Motor neuron (in vitro differentiated cells): ENCODE results near the gene CDC42. TPM values are rescaled to one million over a fixed set of nuclear protein-coding genes. Genes with fewer than 3 reads are reported as not detected.

Source experiments
- ATAC-seq, 8 experiments: fragments of 200-7000 bp; cut with Tn5 transposase; replicated peaks in 6 of 8; 2 replicates each; pipeline ENCODE4 v1.8.0; 2021; ENCODE audit warnings: mild to moderate bottlenecking in 8 of 8, moderate library complexity in 8 of 8
- H3K27ac ChIP-seq, 2 donors: fragments of 250-450 bp; sonication (Bioruptor Pico); 2 replicates each; pipeline ENCODE4 v1.9.0; 2021; ENCODE audit warnings: antibody characterized with exemption in 2 of 2, mild to moderate bottlenecking in 2 of 2, moderate library complexity in 1 of 2
- H3K4me1 ChIP-seq, 2 donors: fragments of 250-450 bp; sonication (Bioruptor Pico); replicated peaks in 1 of 2; 2 replicates each; pipeline ENCODE4 v1.6.1; 2021; ENCODE audit warnings: antibody characterized with exemption in 2 of 2, mild to moderate bottlenecking in 2 of 2, moderate library complexity in 1 of 2
- H3K4me3 ChIP-seq, 5 donors: fragments of 250-450 bp; sonication (Bioruptor Pico); 2 replicates each; pipeline ENCODE4 v1.9.0; 2021; ENCODE audit warnings: antibody characterized with exemption in 5 of 5, mild to moderate bottlenecking in 5 of 5, moderate library complexity in 4 of 5
- WGBS, 10 experiments: fragments of 450-650 bp; shearing (Covaris generic); methylation state at CpG; one replicate each; pipeline ENCODE4 v1.0.0; 2022; 5-methylcytosine and 5-hydroxymethylcytosine counted together
- in situ Hi-C, 9 experiments: fragments of 400-800 bp; cut with MboI; loops; one replicate each; pipeline ENCODE4 v1.15.0; 2021; ENCODE audit warnings: low sequenced_read_pairs in 9 of 9, low pct_unique_long_range_greater_than_20kb in 2 of 9; ENCODE audit not compliant: unreplicated experiment in 9 of 9
- total RNA-seq, 8 experiments: library from RNA; unstranded; fragments of 300-600 nt; gene quantifications; 2 replicates each; pipeline versions ENCODE4 v1.2.3 to v1.2.4, GENCODE V29; 2022

The CDC42 gene
- total RNA-seq, 8 experiments from 2014 or later = 174 to 502 (median 461) TPM

GRCh38 chr1:22057861-22058260, 5.4 kb downstream of the CDC42 start:
- 80 to 100% (median 96%) methylated on average over 2 to 10 of the region's 10 CpGs; no CpG with 5 or more reads in 2 of the 10 experiments for WGBS, 10 experiments
- in situ Hi-C loops = no loop called here
- no peak overlapping the region for H3K27ac ChIP-seq

GRCh38 chr1:22064751-22065402, 12.4 kb downstream of the CDC42 start:
- in situ Hi-C loops = no loop called here
- 14 to 100% (median 85%) methylated on average over 2 to 11 of the region's 12 CpGs for WGBS, 10 experiments
- no peak overlapping the region for H3K27ac ChIP-seq
- H3K4me3 ChIP-seq = no peak overlapping the region
- ATAC-seq = no peak
- no peaks in the 10 kb centered on the region for H3K4me1 ChIP-seq

More at GRCh38 chr1:22057861-22058260, 5.4 kb downstream of the CDC42 start:
- no peak for ATAC-seq
- Histone ChIP-seq H3K4me3 (no peak overlapping the region), H3K4me1 (peaks cover 6 to 8% of the 10 kb centered on the region in 2 donors)

- in situ Hi-C loops = no loop called here
- Histone ChIP-seq H3K4me1 (peaks cover 12 to 17% of the 10 kb centered on the region in 2 donors), H3K27ac (no peak overlapping the region), H3K4me3 (no peak overlapping the region)
- WGBS, 10 experiments = 38 to 100% (median 91%) methylated on average over 1 to 2 of the region's 2 CpGs; no CpG with 5 or more reads in 2 of the 10 experiments
- ATAC-seq = no peak
Measured at GRCh38 chr1:22071511-22071910, 19.0 kb downstream of the CDC42 start.

- no peak for ATAC-seq
- in situ Hi-C loops = no loop called here
- H3K4me1 ChIP-seq = peaks cover 25 to 26% of the 10 kb centered on the region in 2 donors
- H3K4me3 ChIP-seq = no peak overlapping the region
- 20 to 83% (median 63%) methylated on average over 1 of the region's 1 CpG; no CpG with 5 or more reads in 4 of the 10 experiments for WGBS, 10 experiments
- no peak overlapping the region for H3K27ac ChIP-seq
Measured at GRCh38 chr1:22074803-22075202, 22.3 kb downstream of the CDC42 start.

GRCh38 chr1:22075718-22076117, 23.2 kb downstream of the CDC42 start:
- Histone ChIP-seq H3K4me1 (peaks cover 25 to 26% of the 10 kb centered on the region in 2 donors), H3K4me3 (no peak overlapping the region), H3K27ac (no peak overlapping the region)
- WGBS, 10 experiments = 14 to 96% (median 80%) methylated on average over 1 to 2 of the region's 2 CpGs; no CpG with 5 or more reads in 2 of the 10 experiments
- in situ Hi-C loops = no loop called here
- no peak for ATAC-seq

DNA sequence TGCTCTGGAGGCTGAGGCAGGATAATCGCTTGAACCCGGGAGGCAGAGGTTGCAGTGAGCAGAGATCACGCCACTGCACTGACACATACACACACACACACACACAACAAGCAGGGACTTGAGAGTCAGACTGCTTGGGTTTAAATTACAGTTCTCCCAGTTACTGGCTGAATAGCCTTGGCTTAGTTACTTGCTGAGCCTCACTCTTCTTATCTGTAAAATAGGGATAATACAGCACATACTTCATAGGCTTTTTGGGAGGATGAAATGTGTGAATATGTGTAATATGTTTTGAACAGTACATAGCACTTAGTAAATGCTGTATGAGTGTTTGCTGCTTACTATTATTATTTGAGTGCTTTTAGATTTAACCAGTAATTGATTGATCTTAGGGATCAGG, 23.8 kb downstream of the CDC42 start:
- Histone ChIP-seq H3K27ac (no peak overlapping the region), H3K4me1 (peaks cover 25 to 26% of the 10 kb centered on the region in 2 donors), H3K4me3 (no peak overlapping the region)
- in situ Hi-C loops = no loop called here
- ATAC-seq = no peak
- WGBS, 10 experiments = 73 to 100% (median 81%) methylated on average over 1 to 3 of the region's 3 CpGs; no CpG with 5 or more reads in 5 of the 10 experiments

DNA sequence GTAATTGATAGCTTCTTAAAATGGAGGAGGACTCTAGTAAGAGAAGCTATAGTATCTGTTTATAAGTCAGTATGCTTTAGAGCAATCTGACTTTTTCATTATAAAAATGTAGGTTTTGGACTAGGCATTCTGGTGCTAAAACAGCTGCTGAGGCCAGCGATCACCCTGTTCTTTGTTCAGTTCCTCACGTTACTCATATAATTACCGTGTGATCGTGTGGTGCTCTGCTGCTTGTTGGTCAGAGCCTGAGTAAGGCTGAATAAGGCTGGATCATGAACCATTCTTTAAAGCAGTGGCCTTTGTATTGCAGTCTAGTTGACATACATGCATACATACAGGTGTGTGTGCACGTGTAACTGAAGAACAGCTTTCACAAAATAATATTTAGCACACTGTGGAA, 25.2 kb downstream of the CDC42 start:
- Histone ChIP-seq H3K4me1 (peaks cover 25 to 26% of the 10 kb centered on the region in 2 donors), H3K27ac (no peak overlapping the region), H3K4me3 (no peak overlapping the region)
- WGBS, 10 experiments = 7 to 67% (median 47%) methylated on average over 1 to 5 of the region's 5 CpGs; no CpG with 5 or more reads in 2 of the 10 experiments
- peak in 5 of 8 experiments; percentile 30 to 71 (median 45) for ATAC-seq
- in situ Hi-C loops = no loop called here

- peaks cover 25 to 26% of the 10 kb centered on the region in 2 donors for H3K4me1 ChIP-seq
- 83 to 100% (median 100%) methylated on average over 1 to 2 of the region's 2 CpGs; no CpG with 5 or more reads in 1 of the 10 experiments for whole genome bisulfite sequencing, 10 experiments
- in situ Hi-C loops = no loop called here
- H3K27ac ChIP-seq = no peak overlapping the region
- no peak for ATAC-seq
- no peak overlapping the region for H3K4me3 ChIP-seq
Measured at GRCh38 chr1:22078133-22078532, 25.6 kb downstream of the CDC42 start.

DNA sequence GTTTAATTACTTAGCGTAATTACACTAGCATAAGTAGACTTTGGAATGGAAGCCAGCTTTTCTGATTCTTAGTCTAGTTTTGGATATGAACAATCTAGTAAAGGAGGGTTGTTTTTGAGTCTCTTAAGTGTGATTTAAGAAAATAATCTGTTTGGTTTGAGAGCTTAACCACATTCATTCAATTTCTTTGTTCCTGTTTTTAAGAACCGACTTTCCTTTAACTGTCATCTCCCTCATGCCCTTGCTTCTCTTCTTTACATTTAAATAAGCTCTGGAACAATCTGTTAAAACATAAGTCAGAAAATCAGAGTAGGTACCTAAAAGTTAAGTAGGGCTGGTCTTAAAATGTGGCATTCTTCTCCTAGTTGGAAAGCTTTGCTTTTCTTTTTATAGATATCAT, 27.7 kb downstream of the CDC42 start:
- ATAC-seq = no peak
- H3K4me3 ChIP-seq = no peak overlapping the region
- H3K4me1 ChIP-seq = peaks cover 13% of the 10 kb centered on the region in 2 donors
- 67 to 100% (median 90%) methylated on average over 1 to 2 of the region's 2 CpGs; no CpG with 5 or more reads in 1 of the 10 experiments for WGBS, 10 experiments
- no peak overlapping the region for H3K27ac ChIP-seq
- in situ Hi-C loops = no loop called here

DNA sequence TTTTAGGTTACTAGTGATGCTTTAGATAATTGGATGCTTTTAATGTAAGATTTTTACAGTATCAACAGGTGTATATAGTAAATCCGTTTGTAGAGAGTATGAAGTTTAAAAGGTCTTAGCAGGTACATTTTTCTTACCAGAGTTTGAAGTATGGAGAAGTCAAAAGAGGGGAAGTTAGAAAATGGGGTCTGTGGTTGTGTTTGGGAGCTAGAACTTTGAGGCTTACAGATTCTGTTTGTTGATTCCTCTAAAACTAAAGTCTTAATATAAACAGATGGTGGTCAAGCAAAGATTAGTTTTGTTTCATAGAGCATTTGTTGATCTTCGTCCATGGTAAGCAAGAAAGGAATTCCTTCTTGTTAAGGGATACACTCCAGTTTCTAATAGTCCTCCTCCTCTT, 35.8 kb downstream of the CDC42 start:
- no peak overlapping the region for H3K27ac ChIP-seq
- peaks cover 29 to 37% of the 10 kb centered on the region in 2 donors for H3K4me1 ChIP-seq
- in situ Hi-C loops = no loop called here
- no peak overlapping the region for H3K4me3 ChIP-seq
- 29 to 100% (median 84%) methylated on average over 1 to 2 of the region's 2 CpGs; no CpG with 5 or more reads in 1 of the 10 experiments for WGBS, 10 experiments
- no peak for ATAC-seq

DNA sequence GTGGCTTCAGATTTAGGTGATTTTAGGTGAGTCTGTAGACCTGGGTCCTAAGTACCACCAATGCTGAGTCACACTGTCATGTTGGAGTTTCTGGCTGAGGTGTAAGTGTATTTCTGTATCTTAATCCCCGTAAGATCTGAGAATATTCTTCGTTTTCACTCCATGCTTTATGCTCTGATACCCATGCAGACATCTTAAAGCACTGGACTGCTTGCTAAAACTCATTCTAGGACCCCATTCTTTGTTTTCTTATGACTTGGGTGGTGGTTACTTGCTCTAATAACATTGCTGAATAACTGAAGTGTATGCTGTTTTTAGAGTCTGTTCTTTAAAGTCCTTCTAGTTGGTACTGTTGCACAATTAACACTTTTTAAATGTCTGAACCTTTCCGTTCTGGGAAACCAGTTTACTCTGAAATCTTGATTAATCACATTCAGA, 36.6 kb downstream of the CDC42 start:
- H3K27ac ChIP-seq = no peak overlapping the region
- in situ Hi-C loops = no loop called here
- 28 to 89% (median 78%) methylated on average over 1 to 3 of the region's 3 CpGs; no CpG with 5 or more reads in 1 of the 10 experiments for WGBS, 10 experiments
- no peak for ATAC-seq
- peaks cover 29 to 37% of the 10 kb centered on the region in 2 donors for H3K4me1 ChIP-seq
- H3K4me3 ChIP-seq = no peak overlapping the region

- no peak for ATAC-seq
- Histone ChIP-seq H3K4me1 (peaks cover 29 to 37% of the 10 kb centered on the region in 2 donors), H3K4me3 (no peak overlapping the region), H3K27ac (peak overlapping the region in 1 of 2 donors; percentile 33)
- 25 to 63% (median 42%) methylated on average over 1 to 6 of the region's 6 CpGs for WGBS, 10 experiments
- in situ Hi-C loops = no loop called here
Measured at GRCh38 chr1:22089787-22090186, 37.3 kb downstream of the CDC42 start.

GRCh38 chr1:22090867-22091266, 38.4 kb downstream of the CDC42 start:
- 37 to 100% (median 58%) methylated on average over 1 to 3 of the region's 3 CpGs; no CpG with 5 or more reads in 1 of the 10 experiments for WGBS, 10 experiments
- no peak overlapping the region for H3K27ac ChIP-seq
- no peak overlapping the region for H3K4me3 ChIP-seq
- H3K4me1 ChIP-seq = peaks cover 29 to 37% of the 10 kb centered on the region in 2 donors
- in situ Hi-C loops = no loop called here
- ATAC-seq = peak in 4 of 8 experiments; percentile 65 to 85 (median 82)
